NCI-H82 treated with DMSO at 0.1 percent for 48 hours (cell line): ENCODE data around the gene GATA3.

Experiments used
- DNase-seq: peaks from one replicate; lab custom pipeline; 2025; ENCODE audit not compliant: unreplicated experiment; lab: John Stamatoyannopoulos, UW

GATA3 gene

DNA sequence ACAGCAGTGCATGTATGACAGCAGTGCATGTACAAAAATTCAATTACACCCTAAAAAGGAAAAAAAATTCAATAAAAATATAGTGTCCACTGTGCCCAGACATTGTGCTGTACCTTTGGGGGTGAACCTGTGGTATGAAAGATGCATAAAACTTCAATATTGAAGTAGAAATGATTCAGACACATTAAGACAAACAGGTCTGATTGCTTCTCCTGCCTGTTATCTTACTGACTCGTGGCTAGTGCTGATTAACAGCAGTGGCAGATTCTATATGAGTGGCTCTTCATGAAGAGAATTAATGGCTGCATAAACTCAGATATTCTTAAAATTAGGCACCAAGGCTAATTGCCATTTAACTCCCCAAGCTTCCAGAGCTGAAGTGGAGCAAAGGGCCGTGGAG lies 37.9 kb downstream of the GATA3 start:
- no peak for DNase-seq

GRCh38 chr10:8095959-8096358 lies 41.5 kb downstream of the GATA3 start:
- no peak for DNase-seq

DNA sequence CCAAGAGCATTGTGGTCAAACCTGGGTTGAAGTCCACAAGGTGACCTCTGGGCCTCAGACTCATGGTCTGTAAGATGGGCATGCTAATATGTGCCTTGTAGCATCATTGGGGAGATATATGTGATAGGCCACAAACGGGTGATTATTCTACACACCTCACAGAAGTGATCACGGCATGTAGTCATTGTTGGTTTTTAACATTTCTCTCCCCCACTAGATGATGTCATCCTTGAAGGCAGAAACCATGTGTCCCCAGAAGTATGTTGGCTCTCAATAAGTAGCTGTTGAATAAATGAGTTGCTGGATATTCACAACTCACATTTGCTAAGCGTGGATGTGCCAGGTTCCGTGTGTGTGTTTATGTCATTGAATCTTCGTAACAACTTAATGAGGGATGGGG lies 42.4 kb downstream of the GATA3 start:
- no peak for DNase-seq

- DNase-seq: no peak
Measured at GRCh38 chr10:8100366-8100765, 45.9 kb downstream of the GATA3 start.

- no peak for DNase-seq
Measured at GRCh38 chr10:8102708-8103401, 48.4 kb downstream of the GATA3 start.

DNA sequence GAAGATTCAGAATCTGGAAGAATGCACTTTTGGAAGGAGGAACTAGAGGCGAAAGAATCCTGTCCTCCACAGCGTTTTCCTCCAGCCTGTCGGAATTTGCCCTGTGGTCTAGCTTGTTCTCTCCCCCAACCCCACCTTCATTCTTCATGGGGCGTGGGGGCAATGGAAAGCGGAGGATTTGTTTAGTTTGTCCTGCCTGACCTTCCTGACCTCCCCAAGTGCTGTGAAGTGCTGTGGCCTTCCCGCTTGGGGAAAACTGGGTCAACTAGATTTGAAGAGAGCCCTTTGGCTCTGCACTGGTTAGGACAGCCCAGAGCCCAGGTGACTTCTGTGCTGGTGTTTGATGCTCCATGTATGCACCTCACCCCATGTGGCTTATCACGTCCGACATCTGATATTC lies 49.1 kb downstream of the GATA3 start:
- no peak for DNase-seq

- DNase-seq: no peak
Measured at GRCh38 chr10:8104005-8104404, 49.5 kb downstream of the GATA3 start.

DNA sequence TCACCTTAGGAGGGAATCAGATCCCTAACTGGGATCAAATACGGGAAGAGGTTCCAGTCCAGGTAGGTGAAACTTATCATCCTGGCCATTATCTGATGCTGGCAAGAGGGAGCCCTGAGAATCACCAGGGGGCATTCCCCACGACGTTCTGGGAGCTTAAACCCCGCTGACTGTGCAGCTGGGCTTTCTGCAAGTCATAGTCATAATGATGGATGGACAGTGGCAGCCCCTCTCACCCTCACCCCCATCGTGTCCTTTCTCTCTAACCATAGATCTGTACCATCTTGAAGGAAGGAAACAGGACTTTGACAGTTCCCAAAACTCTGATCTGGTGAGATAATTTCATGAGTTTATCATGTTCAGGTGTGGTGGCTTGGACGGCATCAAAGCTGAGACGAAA lies 50.2 kb downstream of the GATA3 start:
- DNase-seq: no peak

DNA sequence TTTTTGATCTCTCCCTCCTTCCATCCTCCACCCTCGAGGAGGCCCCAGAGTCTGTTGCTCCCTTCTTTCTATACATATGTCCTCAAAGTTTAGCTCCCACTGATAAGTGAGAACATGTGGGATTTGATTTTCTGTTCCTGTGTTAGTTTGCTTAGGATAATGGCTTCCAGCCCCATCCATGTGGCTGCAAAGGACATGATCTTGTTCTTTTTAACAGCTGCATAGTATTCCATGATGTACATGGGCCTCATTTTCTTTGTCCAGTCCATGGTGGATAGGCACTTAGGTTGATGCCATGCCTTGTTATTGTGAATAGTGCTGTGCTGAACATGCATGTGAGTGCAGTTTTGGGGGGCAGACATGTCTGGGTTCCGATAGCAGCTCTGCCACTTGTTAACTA lies 51.4 kb downstream of the GATA3 start:
- no peak for DNase-seq

GRCh38 chr10:8112230-8112905 lies 57.9 kb downstream of the GATA3 start:
- DNase-seq: no peak

GRCh38 chr10:8112942-8113442 lies 58.5 kb downstream of the GATA3 start:
- no peak for DNase-seq

- no peak for DNase-seq
Measured at GRCh38 chr10:8113616-8114015, 59.1 kb downstream of the GATA3 start.

- no peak for DNase-seq
Measured at GRCh38 chr10:8114741-8115617, 60.5 kb downstream of the GATA3 start.

DNA sequence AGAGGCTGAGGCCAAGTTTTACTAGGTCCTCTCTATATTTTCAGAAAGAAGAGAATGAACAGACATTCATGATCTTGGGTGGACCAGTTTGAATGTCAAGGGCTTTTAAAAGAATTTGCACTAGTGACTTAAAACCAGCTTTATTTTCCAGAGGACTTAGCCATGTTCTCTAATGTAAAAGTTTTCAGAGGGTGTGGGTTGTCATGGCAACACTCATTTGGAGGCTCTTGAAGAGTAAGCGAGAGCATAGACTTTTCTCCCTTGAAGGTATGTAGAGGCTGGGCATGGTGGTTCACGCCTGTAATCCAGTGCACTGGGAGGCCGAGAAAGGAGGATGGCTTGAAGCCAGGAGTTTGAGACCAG lies 61.1 kb downstream of the GATA3 start:
- no peak for DNase-seq

DNA sequence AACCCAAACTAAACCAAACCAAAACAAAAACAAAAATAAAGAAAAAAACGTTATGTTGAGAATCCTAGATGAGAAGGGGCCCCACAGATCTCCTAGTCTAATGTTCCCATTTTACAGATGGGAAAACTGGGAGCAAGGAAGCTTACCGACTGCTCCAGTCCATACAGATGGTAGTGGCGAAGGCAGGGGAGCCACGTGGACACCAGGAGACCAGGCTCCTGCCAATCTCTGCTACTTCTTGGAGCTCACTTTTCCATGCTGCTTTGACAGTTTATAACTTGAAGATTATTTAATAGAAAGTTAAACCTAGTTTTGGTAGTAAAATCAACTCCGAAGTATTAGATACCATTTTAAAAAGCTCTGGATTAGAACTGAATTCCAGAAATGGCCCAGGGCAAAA lies 62.0 kb downstream of the GATA3 start:
- no peak for DNase-seq

DNA sequence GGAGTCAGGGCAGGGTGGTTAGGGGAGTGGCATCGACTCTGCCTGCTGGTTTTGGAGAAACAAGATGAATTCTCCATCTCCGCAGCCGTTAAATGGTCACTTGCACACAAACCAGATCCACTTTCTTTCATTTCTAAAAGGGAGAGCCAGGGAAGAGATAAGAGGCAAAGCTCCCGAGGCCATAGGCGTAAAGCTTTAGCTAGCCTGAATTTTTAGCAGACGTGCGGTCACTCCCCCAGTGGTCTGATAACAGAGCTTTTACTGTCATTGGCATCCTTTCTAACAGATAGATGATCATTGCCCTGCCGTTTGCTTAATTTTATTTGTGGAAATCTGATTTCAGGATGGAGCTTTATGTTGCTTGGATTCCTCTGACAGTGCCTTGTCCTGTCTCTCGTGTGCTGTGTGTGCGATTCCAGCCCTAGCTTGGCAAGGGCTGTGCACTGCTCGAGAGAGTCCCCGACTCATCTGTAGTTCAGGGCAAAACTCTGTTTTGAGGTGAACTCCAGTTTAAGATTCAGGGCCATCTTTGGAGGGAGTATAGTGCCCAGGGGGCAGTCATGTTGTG lies 62.5 kb downstream of the GATA3 start:
- no peak for DNase-seq

DNA sequence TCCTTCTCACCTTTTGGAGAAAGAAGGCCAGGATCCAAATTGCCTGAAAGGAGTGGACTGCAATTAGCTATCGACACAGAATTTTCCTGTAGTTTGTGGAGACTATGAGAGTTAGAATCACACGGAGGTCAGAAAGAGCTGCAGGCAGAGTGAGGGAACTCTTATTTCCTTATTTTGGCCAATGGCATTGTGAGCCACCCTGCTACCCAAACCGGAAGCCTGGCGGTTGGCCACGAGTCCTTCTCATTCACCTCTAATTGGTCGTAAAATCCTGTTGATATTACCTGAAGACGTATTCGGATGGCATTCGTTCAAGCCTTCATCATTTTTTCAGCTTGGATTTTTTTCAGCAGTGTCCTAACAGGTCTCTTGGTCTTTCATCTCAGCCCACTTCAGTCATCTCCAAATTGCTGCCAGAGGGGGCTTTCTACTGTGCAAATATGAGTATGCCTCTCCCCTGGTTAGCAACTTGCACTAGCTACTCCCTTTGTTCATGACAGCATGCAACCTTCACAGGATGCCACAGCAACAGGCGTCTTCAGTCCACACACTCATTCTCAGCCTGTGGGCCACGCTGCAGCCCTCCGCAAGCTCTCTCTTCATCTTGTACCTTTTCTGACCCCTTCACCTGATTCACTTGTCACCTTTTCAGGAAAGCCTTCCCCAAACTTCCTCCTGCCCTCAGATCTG lies 66.9 kb downstream of the GATA3 start:
- DNase-seq: no peak

DNA sequence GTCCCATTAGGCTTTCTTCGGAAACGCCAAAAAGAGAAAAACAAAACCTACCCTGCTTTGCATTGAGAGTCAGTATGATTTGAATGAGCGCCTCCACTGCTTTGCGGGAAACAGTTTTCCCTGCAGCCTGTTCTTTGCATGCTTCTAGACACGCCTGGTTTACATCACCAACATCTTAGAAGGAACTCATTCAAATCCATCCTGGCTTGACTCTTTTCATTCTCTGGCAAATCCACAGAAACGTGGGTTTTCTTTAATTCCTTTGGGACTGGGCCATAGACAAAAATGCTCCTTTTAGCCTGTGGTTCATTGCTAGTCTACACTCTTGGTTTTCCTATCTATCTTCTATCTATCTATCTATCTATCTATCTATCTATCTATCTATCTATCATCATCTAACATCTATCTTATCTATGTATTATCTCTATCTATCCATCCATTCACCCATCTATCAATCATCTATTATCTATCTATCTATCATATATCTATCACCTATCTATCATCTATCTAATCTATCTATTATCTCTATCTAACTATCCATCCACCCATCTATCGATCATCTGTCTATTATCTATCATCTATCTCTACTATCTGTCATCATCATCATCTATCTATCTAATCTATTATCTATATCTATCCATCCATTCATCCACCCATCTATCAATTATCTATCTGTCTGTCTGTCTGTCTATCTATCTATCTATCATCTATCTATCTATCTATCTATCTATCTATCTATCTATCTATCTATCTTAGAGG lies 68.3 kb downstream of the GATA3 start:
- no peak for DNase-seq

- DNase-seq: no peak
Measured at GRCh38 chr10:8124436-8124835, 69.9 kb downstream of the GATA3 start.
